ENCODE results near the gene PRKAB1.

The PRKAB1 gene

DNA sequence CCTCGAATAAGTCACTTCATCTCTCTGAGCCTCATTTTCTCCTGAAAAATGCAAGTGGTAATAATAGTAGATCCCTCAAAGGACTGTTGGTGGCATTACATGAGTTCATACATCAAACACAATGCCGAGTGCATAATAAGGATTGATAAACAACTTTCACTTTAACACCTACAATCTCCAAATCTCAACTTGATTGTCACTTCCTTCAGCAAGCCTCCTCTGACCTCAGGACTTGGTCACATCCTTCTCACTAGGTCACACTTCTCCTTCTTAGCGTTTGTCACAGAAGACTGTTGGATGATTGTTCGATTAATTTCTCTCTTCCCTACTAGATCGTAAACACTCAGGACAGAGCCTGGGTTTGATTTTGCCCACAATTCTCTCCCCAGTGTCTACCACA is 7.9 kb upstream of the PRKAB1 start:
- DNase-seq (ENCODE audit: insufficient read length, low spot score) (no peak), FAIRE-seq (no peak)

DNA sequence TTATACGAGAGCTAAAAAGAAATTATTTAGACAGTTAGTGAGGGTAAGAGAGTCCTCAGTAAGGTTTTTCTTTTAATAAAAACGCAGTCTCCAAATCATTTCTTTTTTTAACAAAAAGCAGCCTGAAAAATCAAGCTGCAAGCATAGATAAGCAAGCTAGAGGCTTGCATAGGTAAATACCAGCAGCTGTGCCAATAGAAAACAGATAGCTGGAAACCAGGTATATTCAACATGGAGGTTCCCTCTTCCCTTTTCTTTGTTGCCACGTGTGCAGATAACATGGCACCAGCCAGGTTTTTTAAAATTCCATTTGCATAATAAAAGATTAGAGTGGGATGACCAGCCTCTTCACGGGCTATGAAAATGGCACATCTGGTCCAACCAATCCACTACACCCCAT is 6.1 kb upstream of the PRKAB1 start:
- no peak for FAIRE-seq
- DNase-seq (ENCODE audit: insufficient read length, low spot score): no peak

DNA sequence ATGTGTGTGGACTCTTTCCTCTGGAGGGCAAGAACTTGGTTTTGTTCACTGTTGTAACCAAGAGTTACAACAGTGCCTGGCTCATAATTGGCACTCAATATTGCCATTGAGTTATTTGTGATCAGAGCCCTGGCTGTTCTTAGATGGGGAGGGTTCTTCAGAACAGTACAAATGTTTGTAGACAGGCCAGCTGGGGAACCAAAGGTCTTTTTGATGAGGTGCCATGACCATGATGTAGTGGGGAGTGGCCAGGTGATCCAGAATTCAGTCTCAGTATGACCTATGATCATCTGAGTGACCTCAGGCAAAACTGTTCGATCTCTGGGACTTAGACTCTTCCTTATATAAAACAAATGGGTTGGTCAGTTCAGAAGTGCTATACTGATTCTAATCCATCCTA is 3.3 kb upstream of the PRKAB1 start:
- FAIRE-seq (no peak), DNase-seq (ENCODE audit: insufficient read length, low spot score) (no peak)

DNA sequence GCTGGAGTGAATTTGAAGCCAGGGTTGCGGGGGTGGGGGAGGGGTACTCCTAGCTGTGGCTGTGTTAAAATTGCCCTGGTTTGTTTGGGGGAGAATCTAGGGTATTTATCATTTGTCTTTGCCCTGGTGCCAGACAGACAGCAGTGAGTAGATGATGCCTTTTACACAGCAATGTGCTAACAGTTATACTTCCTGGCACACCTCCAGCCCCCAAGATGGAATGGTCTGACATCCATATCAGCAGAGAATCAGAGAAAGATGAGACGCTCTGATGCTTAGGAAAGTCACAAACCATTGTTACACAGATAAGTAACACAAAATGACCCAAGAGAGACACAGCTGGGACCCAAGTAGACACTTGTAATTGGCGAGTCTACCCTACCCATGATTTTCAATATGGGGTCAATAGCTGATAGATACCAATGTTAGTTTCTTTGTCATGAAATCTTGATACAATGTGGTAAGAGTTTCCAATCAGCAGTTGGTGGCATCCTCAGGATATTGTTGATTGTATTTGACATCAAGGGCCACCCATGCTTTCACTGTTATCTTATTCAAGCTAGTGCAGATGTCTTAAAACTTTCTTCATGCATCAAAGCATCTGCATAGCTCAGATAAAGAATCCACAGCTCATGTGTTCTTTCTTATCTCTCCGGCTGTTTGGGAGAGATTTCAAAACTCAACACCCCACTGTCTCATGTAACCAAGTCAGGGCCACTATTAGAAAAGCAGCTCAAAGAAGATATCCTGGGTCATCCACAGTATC is 2.6 kb upstream of the PRKAB1 start:
- DNase-seq (ENCODE audit: insufficient read length, low spot score) (no peak), FAIRE-seq (no peak)

DNA sequence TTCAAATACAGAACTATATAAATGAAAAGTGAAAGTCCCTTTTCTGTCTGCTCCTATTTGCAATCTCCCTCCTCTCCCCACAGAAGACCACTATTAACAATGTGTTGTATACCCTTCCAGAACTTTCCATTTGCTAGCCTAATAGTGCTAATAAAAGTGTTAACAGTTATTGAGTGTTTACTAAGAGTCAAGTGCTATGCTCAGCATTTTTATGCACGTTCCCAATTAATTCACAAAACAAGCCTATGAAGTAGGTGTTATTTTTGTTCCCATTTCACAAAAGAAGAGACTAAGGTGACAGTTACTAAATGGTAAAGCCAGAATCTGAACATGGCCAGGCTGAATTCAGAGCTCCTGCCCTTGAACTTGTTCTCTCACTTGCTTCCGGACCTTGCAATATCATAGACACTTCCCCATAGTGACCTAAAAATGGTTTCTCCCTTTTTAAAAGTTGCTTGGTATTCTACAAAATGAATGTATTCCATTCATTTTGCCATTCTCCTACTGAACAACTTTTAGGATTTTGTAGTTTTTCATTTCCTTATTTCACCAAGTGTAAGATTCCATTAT is 1.6 kb upstream of the PRKAB1 start:
- DNase-seq (ENCODE audit: insufficient read length, low spot score) (no peak), FAIRE-seq (no peak)

DNA sequence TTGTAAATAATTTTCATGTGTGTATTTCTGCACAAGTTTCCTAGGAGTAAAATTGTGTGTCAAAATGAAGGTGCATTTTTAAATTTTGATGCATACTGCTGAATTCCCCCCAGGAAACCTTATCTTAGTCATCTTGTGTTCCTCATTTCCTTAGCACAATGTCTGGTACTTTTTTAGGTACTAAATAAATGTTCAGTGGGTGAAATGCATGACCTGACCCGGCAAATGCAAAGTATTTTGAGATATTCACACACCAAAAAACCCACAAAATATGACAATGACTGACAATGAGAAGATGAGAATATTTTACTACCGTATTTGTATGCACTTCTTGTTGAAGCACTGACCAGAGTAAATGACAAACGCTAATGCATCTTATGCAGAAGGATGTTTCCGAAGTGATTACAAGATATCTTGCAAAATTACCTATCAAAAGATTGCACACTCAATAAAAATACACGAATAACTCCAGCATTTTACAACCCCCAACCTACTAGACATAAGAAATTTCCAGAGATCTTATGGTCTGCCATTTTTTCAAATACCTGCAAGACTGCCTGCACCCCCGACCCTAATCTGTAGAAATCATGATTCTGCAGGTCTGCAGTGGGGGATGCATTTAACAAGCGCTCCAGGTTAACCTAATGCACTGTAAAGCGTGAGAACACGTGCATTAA is 895 bp upstream of the PRKAB1 start:
- no peak for FAIRE-seq
- DNase-seq (ENCODE audit: insufficient read length, low spot score): no peak

DNA sequence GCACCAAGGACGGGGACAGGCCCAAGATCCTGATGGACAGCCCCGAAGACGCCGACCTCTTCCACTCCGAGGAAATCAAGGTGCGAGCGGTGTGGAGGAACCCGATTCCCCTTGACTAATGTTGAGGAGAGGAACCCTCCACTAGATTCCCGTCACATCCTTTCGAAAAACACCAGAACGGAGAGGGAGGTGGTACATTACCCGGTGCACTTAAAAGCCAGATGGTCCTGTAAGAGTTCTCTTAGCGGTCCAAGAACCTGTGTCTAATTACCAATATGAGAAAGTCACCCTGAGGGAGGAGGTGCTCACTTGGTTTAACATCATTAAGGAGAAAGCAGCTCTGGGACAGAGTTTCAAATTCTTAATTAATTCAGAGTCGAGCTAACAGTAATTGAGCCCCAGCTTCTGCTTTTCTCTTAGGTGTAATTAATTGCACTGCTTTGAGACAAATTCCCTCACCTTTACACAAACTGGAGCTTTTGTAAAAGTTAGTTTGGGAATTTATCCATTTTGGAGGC is 450 bp downstream of the PRKAB1 start:
- DNase-seq (ENCODE audit: insufficient read length, low spot score) (no peak), FAIRE-seq (peak; percentile 39)

DNA sequence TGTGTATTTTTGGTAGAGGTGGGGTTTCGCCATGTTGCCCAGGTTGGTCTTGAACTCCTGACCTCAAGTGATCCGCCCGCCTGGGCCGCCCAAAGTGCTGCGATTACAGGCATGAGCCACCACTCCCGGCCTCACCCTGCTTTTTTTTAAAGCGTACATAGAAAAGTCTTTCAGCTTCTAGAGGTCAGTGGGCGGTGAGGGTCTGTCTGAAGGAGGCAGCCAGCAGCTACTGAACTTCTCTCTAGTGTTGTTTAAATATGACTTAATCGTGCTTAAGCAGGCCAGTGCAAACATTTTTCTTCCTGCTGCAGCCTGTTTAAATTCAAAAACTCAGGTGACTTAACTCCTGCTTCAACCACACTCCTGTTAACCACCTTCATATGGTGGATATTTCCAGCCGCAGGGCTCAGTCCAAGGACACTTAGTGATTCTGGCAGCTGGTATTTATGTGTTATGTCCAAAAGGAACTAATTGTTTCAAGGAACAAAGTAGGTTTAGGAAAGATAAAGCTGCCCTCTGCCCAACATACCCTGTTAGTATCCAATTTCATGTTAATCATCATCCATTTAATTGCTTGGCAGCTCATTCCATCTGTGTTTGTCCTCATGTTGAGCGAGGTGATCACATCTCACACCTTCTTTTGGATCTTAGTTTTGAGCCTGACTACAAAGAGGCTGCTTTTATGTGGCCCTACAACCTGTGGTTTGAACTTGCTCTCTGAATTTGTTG is 2.0 kb downstream of the PRKAB1 start:
- no peak for FAIRE-seq

DNA sequence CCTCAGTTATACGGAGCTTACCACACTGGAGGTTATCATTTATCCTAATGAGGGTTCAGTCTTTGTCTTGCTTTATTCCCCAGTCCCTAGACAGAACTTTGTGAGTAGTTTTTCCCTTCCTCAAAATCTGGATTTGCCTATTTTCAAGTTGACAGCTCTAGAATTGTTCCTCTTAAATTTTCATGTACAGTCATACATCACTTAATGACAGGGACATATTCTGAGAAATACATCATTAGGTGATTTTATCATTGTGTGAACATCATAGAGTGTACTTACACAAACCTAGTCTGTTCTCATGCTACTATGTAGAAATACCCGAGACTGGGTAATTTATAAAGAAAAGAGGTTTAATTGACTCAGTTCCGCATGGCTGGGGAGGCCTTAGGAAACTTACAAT is 3.1 kb downstream of the PRKAB1 start:
- no peak for DNase-seq (ENCODE audit: insufficient read length, low spot score)
- FAIRE-seq: no peak

More for the DNA sequence above, 2.0 kb downstream of the PRKAB1 start:
- no peak for DNase-seq (ENCODE audit: insufficient read length, low spot score)

DNA sequence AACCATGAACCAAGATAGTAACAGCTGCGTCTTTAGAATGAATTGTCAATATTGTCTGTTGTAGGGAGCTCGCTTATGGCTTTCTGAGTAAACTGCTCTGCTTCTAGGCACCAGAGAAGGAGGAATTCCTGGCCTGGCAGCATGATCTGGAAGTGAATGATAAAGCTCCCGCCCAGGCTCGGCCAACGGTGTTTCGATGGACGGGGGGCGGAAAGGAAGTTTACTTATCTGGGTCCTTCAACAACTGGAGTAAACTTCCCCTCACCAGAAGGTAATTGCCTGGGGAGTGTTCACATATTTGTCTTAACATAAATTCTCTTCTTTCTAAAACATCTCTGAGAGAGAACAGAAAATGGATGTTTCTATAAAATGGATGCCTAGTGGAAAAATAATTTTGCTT is 4.3 kb downstream of the PRKAB1 start:
- no peak for FAIRE-seq
- DNase-seq (ENCODE audit: insufficient read length, low spot score): no peak

DNA sequence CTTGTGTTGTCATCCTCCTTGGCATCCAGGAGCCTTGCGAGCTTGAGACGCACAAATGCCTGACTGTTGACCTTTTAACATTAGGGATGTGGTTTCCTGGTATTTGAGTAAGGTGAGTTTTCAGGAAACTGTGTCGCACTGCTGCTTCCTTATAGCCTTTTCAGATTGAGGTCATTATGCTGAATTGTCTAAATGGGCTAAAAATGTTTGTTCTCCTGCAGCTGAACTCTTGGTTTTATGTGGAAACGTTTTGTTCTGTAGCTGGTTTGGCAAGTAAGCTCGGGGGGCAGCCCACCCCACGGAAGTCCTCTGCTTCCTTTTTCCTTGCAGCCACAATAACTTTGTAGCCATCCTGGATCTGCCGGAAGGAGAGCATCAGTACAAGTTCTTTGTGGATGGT is 5.7 kb downstream of the PRKAB1 start:
- FAIRE-seq (no peak), DNase-seq (ENCODE audit: insufficient read length, low spot score) (no peak)

DNA sequence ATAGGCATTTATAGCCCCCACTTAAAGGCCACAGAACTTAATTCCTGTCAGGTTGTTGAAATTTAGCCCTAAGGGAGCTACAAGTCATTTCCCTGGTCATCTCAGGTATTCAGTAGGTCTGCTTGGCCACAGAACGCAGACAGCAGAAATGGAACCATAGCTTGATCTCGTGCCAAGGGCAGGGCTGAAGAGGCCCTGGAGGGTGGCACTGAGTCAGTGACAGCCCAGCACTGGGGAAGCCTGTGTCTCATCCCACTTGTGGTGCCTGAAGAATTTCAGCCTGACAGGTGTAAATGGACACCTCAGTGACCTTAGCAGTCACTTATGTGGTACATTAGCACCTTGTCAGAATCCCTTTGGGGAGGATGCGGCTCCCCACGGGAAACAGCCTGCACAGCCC is 6.6 kb downstream of the PRKAB1 start:
- DNase-seq (ENCODE audit: insufficient read length, low spot score) (no peak), FAIRE-seq (no peak)

DNA sequence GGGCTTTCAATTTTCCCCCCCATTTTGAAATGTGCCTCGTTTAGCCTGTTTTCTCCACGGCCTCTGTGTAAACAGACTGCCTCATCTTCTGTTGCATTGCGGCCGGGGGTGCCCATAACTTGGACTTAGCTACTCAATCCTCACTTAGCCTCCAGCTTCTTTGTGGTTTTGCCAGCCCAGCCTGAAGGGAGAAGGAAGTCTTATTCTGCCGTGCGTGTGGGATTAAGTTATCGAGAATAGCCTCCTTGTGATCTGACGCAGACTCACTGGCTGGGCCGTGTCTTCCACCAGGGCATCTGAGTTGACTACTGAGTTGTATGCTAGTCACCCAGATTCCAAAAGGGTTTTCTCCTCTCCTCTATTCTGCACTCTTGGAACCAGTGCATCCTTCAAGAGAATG is 8.1 kb downstream of the PRKAB1 start:
- DNase-seq (ENCODE audit: insufficient read length, low spot score): no peak
- FAIRE-seq: no peak

DNA sequence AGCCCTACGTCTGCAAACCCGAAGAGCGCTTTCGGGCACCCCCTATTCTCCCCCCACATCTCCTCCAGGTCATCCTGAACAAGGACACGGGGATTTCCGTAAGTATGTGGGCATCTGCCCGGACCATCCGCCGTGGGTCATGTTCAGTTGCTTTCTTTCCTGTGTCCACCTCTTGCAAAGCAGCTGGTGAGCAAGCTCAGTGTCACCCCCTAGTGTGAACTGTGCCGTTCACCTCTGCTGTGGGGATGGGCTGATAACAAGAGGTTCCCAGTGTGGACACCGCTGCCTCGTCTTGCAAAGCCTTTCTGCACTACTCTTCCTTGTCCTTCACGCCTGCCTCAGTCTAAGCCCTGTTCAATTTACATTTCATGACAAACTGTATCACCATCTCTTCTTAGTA is 8.6 kb downstream of the PRKAB1 start:
- no peak for DNase-seq (ENCODE audit: insufficient read length, low spot score)
- no peak for FAIRE-seq

DNA sequence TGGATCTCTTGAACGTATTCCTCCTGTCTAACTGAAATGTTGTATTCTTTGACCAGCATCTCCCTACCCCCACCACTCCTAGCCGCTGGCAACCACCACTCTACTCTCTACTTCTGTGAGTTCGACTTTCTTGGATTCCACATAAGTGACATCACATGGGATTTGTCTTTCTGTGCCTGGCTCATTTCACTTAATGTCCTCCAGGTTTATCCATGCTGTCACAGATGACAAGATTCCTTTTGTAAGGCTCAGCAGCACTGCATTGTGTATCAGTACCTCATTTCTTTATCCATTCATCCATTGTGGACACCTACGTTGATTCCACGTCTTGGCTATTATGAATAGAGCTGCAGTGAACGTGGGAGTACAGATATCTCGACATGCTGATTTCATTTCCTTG is 10.5 kb downstream of the PRKAB1 start:
- FAIRE-seq (no peak), DNase-seq (ENCODE audit: insufficient read length, low spot score) (no peak)

DNA sequence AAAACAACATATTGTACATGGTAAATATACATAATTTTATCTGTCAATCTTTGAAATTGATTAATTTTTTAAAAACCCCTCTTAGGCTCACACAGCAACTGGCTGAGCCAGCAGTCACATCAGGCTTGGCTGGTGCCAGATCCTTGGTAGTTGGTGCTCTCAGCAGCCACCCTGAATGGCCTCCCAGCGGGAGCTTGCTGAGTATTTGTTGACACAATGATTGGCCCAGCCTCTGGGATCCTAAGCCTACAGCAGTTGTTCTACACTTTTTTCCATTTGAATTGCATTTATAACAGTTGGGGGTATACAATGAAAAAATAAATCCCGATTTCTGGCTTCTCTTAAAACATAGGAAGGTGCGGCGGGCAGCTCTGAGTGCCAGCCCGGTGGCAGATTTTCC is 11.1 kb downstream of the PRKAB1 start:
- DNase-seq (ENCODE audit: insufficient read length, low spot score): no peak
- no peak for FAIRE-seq

DNA sequence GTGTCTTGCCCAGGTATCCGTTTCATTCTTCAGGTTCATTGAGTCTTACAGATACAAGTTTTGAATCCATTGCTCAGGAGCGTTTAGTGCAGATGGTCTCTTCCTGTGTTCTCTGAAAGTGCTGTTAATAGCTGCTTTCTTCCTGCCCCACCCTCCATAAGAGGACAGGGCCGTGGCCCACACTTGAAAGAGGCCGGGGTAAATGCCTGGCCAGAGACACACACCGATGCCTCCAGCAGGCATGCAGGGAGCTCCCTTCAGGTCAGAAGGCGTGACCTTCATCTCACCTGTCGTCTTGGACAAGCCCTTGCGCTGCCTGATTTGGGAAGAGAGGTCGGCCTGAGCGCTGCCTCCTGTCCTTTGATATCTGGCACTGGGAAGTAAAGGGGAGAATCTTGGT is 11.6 kb downstream of the PRKAB1 start:
- FAIRE-seq: no peak

DNA sequence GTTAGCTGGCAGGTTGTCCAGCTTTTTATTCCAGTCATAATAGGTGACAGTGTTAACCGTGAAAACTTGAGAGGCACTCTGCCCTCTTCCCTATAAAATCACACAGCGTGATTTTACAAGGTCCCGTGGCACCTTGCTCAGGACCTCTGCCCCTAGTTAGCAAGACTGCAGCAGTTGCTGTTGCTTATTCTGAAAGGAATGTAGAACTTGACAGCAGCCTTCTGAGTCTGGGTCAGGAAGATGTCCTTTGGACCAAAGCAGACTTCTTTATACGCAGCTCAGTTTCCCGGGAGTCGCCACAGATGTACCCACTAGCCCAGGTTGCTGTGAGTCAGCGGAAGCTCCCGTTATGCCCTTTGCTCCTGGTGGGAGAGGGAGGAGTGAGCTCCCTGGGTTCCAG is 13.2 kb downstream of the PRKAB1 start:
- FAIRE-seq: no peak

More for the DNA sequence above, 11.6 kb downstream of the PRKAB1 start:
- DNase-seq (ENCODE audit: insufficient read length, low spot score): no peak

DNA sequence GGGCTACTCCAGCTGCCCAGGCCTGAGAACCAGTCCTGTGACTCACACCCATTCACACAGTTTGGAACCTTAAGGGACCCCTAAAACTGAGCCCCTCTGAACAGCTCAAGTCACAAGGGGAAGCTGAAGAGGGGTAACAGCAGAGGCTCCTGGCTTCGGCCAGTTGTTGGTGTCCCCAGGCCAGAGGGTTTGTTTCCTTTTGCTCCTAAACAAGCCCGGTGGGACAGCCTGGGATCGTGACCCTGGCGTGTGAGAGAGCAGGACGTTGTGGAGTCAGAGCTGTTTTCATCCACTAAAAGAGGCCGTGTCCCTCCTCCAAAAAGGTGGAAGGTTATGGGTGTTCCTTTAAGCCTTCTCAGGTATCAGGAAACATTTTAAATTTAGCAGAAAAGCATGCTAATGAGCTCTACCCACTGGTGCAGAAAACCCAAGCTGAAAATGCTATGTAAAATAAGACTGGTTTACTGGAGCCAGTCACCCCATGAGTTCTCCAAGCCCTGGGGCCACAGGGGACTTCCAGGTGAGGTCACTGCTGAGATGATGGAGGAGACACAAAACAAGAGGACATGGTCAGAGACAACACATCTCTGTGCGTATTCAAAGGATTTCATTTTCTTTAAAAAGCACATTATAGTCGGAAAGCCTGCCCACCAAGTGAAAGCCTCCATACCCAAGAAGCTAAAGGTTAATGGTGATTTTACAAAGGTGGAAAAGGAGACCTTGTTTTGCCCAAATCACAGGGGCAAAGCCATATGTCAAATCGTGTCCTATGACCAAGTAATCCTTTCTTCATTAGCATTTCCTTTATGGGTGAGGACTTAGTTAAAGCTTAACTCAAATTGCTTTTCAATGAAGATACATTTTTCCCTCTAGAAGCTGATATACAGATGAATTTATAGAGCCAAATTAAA is 14.1 kb downstream of the PRKAB1 start:
- DNase-seq (ENCODE audit: insufficient read length, low spot score) (no peak), FAIRE-seq (peak; percentile 58)

More for the DNA sequence above, 13.2 kb downstream of the PRKAB1 start:
- DNase-seq (ENCODE audit: insufficient read length, low spot score): no peak

DNA sequence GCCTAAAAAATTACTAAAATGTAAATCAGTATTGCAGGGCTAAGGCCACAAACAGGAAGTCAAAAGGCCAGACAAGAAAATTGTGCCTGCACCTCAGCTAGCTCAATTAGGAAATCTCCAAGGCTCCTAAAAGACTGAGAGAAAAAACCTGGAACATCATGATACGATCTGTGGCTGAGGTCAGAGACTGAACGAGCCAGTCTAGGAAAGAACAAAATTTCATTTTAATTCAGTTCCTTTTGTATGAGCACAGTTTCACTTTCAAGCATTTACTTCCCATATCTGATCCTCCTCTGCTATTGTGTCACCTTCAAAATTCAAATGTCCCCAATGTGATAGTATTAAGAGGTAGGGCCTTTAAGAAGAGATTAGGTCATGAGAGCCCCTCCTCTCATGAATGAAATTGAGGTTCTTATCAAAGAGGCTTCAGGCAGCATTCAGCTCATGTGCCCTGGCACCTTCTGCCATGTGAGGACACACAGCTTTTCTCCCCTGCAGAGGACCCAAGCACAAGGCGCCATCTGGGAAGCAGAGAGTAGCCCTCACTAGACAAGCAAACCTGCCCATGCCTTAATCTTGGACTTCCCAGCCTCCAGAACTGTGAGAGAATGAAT is 14.8 kb downstream of the PRKAB1 start:
- FAIRE-seq: peak; percentile 48
- DNase-seq (ENCODE audit: insufficient read length, low spot score): no peak

All from GM19239 (cell line).